Right lobe of liver (tissue), 6 donors: ENCODE data around the gene EIF3J. TPM values are rescaled to one million over a fixed set of nuclear protein-coding genes. Genes with fewer than 3 reads are reported as not detected.
"Not testable (repeated sequence)": the region's sequence is repeated elsewhere in the genome, so short reads cannot be mapped to it uniquely, and the experiment has no call there.

ENCODE experiments used
- ATAC-seq, 4 donors: fragments of 200-7000 bp; cut with Tn5 transposase; one replicate each; pipeline ENCODE4 v1.9.1; 2020; ENCODE audit warnings: mild to moderate bottlenecking in 4 of 4, moderate library complexity in 4 of 4
- DNase-seq, 3 donors: peaks; one replicate each; pipeline ENCODE4 v3.0.0-alpha.2; 2020
- H3K27ac ChIP-seq, 3 donors: fragments of 200-600 bp; one replicate each; pipeline ENCODE4 v1.8.0; 2022
- H3K27me3 ChIP-seq, 2 donors: fragments of 200-600 bp; one replicate each; pipeline ENCODE4 v1.8.0; 2022
- H3K36me3 ChIP-seq, 4 donors: fragments of 200-600 bp; sonication (generic) in 1 of 4; one replicate each; pipeline versions ENCODE4 v1.5.1 to v1.8.0; 2017 to 2022; ENCODE audit warnings: control low read depth in 1 of 4
- H3K4me1 ChIP-seq, 4 donors: fragments of 200-600 bp; sonication (generic) in 1 of 4; one replicate each; pipeline versions ENCODE4 v1.5.1 to v1.8.0; 2017 to 2022; ENCODE audit warnings: control low read depth in 1 of 4
- H3K4me3 ChIP-seq, 3 donors: fragments of 200-600 bp; one replicate each; pipeline ENCODE4 v1.8.0; 2022
- H3K9me3 ChIP-seq, 4 donors: fragments of 200-600 bp; sonication (generic) in 1 of 4; one replicate each; pipeline versions ENCODE4 v1.5.1 to v1.8.0; 2017 to 2022; ENCODE audit warnings: control low read depth in 1 of 4
- POLR2A ChIP-seq: fragments of 450-650 bp; IDR thresholded peaks from one replicate; pipeline ENCODE4 v1.6.1; 2017; ENCODE audit warnings: antibody characterized with exemption, mild to moderate bottlenecking
- WGBS: methylation state at CpG from one replicate; pipeline ENCODE4 v1.1.6; 2018; ENCODE audit warnings: low coverage, low lambda C conversion rate; ENCODE audit not compliant: insufficient coverage; ENCODE audit errors: missing lambda C conversion rate; 5-methylcytosine and 5-hydroxymethylcytosine counted together
- intact Hi-C, 2 donors: fragments of 100-400 bp; cut with DNase I; formaldehyde crosslinking; loops; one replicate each; pipeline versions ENCODE4 v1.11.2 to v1.14.1; 2022
- total RNA-seq, 6 experiments: library from RNA; depleted of rRNA in 2 of 6; stranded (reverse); fragments of >200 nt in 2 of 6; fragmentation: NEBNext Ultra II Directional in 3 of 6; extraction: Animal tissue kit (Norgen Biotek cat#: 25700) in 3 of 6; gene quantifications; one replicate each; pipeline versions ENCODE4 v1.1.0 to v1.2.4, GENCODE V29; 2016 to 2023
- TF ChIP-seq, protein P1 (sequence below), 4 donors: fragments of 200-600 bp in 3 of 4; fragments of 450-650 bp in 1 of 4; IDR thresholded peaks; one replicate each; pipeline versions ENCODE4 v1.5.1 to v1.8.0; 2016 to 2022; ENCODE audit warnings: antibody characterized with exemption in 4 of 4, mild to moderate bottlenecking in 2 of 4
- donor health status: DM: no; HTN: yes; CAD: no.
- donor health status: DM: no; HTN: no; CAD: no.
- donor health status: DM: no; HTN: no; CAD: no.
- donor health status: DM: no; HTN: yes; CAD: no.
- donor health status: DM: no; HTN: yes; CAD: no.

EIF3J gene
- total RNA-seq, 6 experiments from 2014 or later, result 30.1 to 59.8 (median 45.9) TPM

DNA sequence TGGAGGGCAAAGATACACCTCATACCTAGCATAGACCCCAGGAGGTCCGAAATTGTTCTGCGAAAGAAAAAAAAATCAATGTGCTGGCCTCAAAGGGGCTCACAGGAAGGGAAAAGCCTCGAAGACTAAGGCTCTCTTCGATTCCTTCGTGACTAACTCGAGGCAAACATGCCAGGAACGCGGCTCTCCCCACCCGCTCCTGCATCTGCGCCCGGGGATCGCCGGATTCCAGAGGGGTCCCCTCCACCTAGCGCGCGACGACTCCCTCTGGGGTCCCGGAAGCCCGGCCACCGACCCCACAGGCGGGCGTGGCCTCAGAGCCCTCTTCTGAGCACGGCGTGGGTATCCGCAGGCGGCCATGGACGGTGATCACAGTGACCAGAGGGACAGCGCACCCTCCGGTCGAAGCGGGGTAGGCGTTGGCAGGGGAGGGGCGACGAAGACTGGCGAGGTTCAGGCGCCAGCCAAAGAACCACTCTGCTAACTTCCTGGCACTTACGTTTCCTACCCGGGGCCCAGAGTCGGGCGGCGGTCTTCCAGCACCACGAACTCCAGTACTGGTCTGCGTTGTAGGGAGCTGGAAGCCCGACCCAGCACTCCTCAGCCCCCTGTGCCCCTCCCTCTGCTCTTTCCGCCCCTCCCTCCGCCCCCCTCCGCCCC lies 515 bp upstream of the EIF3J start:
- no peaks in the 10 kb centered on the region for H3K27me3 ChIP-seq
- H3K36me3 ChIP-seq, result peaks cover 0 to 3% (median 0%) of the 10 kb centered on the region in 4 donors
- peaks cover 0 to 17% (median 6%) of the 10 kb centered on the region in 4 donors for H3K4me1 ChIP-seq
- peak overlapping the region; percentile 69 to 97 (median 88) for H3K4me3 ChIP-seq
- ATAC-seq, result peak; percentile 87 to 93 (median 88)
- peak; percentile 91 to 93 (median 91) for DNase-seq
- peak; percentile 63 for TF ChIP-seq POLR2A
- TF ChIP-seq, protein P1, sequence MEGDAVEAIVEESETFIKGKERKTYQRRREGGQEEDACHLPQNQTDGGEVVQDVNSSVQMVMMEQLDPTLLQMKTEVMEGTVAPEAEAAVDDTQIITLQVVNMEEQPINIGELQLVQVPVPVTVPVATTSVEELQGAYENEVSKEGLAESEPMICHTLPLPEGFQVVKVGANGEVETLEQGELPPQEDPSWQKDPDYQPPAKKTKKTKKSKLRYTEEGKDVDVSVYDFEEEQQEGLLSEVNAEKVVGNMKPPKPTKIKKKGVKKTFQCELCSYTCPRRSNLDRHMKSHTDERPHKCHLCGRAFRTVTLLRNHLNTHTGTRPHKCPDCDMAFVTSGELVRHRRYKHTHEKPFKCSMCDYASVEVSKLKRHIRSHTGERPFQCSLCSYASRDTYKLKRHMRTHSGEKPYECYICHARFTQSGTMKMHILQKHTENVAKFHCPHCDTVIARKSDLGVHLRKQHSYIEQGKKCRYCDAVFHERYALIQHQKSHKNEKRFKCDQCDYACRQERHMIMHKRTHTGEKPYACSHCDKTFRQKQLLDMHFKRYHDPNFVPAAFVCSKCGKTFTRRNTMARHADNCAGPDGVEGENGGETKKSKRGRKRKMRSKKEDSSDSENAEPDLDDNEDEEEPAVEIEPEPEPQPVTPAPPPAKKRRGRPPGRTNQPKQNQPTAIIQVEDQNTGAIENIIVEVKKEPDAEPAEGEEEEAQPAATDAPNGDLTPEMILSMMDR (IDR thresholded peaks at IDR 0.05), result peak; percentile 25 to 51 (median 48)
- intact Hi-C loops, result no loop called here
- peak overlapping the region; percentile 90 to 98 (median 93) for H3K27ac ChIP-seq
- WGBS, result 0% methylated on average over 4 of the region's 47 CpGs
- no peaks in the 10 kb centered on the region for H3K9me3 ChIP-seq

DNA sequence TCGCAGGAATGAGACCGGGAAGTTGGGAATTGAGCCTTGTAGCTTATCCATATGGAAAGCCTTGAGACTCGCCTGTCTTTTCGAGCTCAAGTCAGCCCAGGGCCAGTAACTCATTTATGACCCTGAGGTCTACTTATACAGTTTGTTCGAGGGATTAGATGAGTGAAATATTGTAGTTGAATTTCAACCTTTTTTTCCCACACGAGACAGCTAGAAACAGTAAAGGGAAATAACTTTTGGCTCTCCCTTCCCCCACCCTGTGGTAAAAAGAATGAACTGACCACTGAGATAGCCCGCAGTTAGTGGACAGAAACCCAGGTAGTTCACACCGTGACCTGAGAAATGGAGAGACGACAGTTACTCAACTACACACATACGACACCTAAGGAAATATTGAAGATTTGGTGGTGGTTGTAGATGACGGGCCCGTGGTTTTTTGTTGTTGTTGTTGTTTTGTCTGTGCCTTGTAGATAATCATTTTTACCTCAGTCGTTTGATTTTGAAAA lies 841 bp downstream of the EIF3J start:
- peak overlapping the region; percentile 81 to 98 (median 93) for H3K27ac ChIP-seq
- peak overlapping the region; percentile 69 to 97 (median 92) for H3K4me3 ChIP-seq
- 3% methylated on average over 13 of the region's 13 CpGs for WGBS
- no peak for TF ChIP-seq POLR2A
- TF ChIP-seq, protein P1 (IDR thresholded peaks at IDR 0.05), result peak in 1 of 4 donors; percentile 6
- H3K27me3 ChIP-seq, result no peaks in the 10 kb centered on the region
- DNase-seq (no peak), ATAC-seq (peak in 1 of 4 donors; percentile 1)
- intact Hi-C loops, result no loop called here
- H3K9me3 ChIP-seq, result no peaks in the 10 kb centered on the region
- peaks cover 0 to 31% (median 6%) of the 10 kb centered on the region in 4 donors for H3K4me1 ChIP-seq
- peaks cover 0 to 3% (median 0%) of the 10 kb centered on the region in 4 donors for H3K36me3 ChIP-seq

DNA sequence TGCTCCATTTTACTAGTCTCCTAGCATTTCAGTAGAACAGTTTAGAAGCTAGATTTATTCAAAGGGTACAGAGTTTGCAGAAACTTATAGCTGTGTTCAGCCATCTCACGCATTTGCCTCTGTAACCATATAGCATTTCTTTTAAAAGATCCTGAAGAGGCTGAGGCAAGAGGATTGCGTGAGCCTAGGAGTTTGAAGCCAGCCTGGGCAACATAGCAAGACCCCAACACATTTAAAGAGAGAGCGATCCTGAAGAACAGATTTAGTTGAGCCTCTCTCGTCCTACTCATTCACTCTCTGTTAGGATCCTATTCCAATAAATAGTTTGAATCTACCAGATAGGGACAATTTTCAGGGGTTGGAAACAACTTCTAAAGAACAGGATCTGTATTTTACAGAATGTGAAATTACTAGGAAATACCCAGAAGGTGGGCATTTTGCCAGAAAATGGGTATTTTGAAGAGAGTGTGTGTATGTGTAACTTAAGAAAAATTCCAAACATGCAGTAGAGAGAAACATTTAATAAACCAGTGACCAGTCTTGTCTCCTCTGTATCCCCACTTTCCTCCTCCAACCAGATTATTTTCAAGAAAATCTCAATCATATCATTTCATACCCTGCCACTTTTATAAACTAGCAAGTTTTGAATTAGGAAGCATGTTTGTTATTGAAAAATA lies 4.5 kb downstream of the EIF3J start:
- peaks cover 0 to 32% (median 6%) of the 10 kb centered on the region in 4 donors for H3K4me1 ChIP-seq
- 95% methylated on average over 4 of the region's 4 CpGs for WGBS
- no peaks in the 10 kb centered on the region for H3K9me3 ChIP-seq
- intact Hi-C loops, result no loop called here
- DNase-seq (no peak), ATAC-seq (no peak)
- H3K36me3 ChIP-seq, result peaks cover 0 to 3% (median 0%) of the 10 kb centered on the region in 4 donors
- no peaks in the 10 kb centered on the region for H3K27me3 ChIP-seq
- no peak overlapping the region for H3K4me3 ChIP-seq
- TF ChIP-seq, protein P1 (IDR thresholded peaks at IDR 0.05), result no peak
- TF ChIP-seq POLR2A, result no peak
- H3K27ac ChIP-seq, result no peak overlapping the region

GRCh38 chr15:44542596-44542995 lies 5.6 kb downstream of the EIF3J start:
- intact Hi-C loops, result no loop called here
- no peaks in the 10 kb centered on the region for H3K9me3 ChIP-seq
- H3K4me1 ChIP-seq, result peaks cover 0 to 32% (median 6%) of the 10 kb centered on the region in 4 donors
- no peak for TF ChIP-seq POLR2A
- TF ChIP-seq, protein P1 (IDR thresholded peaks at IDR 0.05), result no peak
- H3K4me3 ChIP-seq, result no peak overlapping the region
- DNase-seq (no peak), ATAC-seq (no peak)
- peaks cover 0 to 3% (median 0%) of the 10 kb centered on the region in 4 donors for H3K36me3 ChIP-seq
- no peak overlapping the region for H3K27ac ChIP-seq
- no peaks in the 10 kb centered on the region for H3K27me3 ChIP-seq

DNA sequence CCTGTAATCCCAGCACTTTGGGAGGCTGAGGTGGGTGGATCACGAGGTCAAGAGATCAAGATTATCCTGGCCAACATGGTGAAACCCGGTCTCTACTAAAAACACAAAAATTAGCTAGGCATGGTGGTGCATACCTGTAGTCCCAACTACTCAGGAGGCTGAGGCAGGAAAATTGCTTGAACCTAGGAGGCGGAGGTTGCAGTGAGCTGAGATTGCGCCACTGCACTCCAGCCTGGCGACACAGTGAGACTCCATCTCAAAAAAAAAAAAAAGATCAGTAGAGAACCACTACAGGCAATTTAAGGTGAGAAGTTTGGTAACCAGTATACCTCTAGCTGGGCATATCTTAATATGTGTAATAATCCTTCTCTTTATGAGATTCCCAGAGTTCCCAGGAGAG lies 7.8 kb downstream of the EIF3J start:
- H3K9me3 ChIP-seq, H3K36me3 ChIP-seq, H3K27ac ChIP-seq, DNase-seq, H3K4me3 ChIP-seq, ATAC-seq, H3K27me3 ChIP-seq, intact Hi-C loops: not testable (repeated sequence)
- H3K4me1 ChIP-seq, result peaks cover 0 to 22% (median 2%) of the 10 kb centered on the region in 4 donors
- 77% methylated on average over 5 of the region's 5 CpGs for WGBS
